Peyer's patch (tissue), 4 donors: ENCODE data around the gene ASGR1. TPM values are rescaled to one million over a fixed set of nuclear protein-coding genes. Genes with fewer than 3 reads are reported as not detected.

Experiments
- small RNA-seq, 2 donors: library from RNA; depleted of rRNA; stranded (forward); fragments of <200 nt; gene quantifications; one replicate each; pipeline ENCODE3, GENCODE V24; 2016
- total RNA-seq, 4 donors: library from RNA; depleted of rRNA; stranded (reverse); fragments of >200 nt; gene quantifications; one replicate each; pipeline ENCODE4 v1.1.0, GENCODE V29; 2016

ASGR1 gene
- total RNA-seq, 4 donors from 2014 or later = 0.88 to 2.5 (median 0.94) TPM; not detected in 1

Small RNAs within 50 kb of the gene (small RNA-seq; reads per million reads assigned to genes)
- gene AC120057.4 = 0 reads per million in 2 donors
- gene MIR324 = 0.82 to 5.5 reads per million in 2 donors

Other genes with a start within 250 kb of the ASGR1 start
- not detected for gene ALOX12, start 183.3 kb downstream of the ASGR1 start, total RNA-seq
- 100 to 1,000 TPM in 2 of 4 donors, 10 to 100 TPM in 2; 56.9 to 138 (median 109) TPM for gene RNASEK, start 166.7 kb downstream of the ASGR1 start, total RNA-seq
- 1 to 10 TPM in 2 of 4 donors, under 1 TPM in 2; 0.57 to 9.9 (median 1.4) TPM for gene BCL6B, start 156.3 kb downstream of the ASGR1 start, total RNA-seq
- gene SLC16A13, start 143.4 kb downstream of the ASGR1 start, total RNA-seq = 10 to 100 TPM in 1 of 4 donors, 1 to 10 TPM in 3; 7.5 to 16.4 (median 8.8) TPM
- 1 to 10 TPM in 1 of 4 donors, under 1 TPM in 1, not detected in 2; 0.94 to 1.1 TPM for gene SLC16A11, start 135.3 kb downstream of the ASGR1 start, total RNA-seq
- gene CLEC10A, start 99.1 kb downstream of the ASGR1 start, total RNA-seq = 1 to 10 TPM; 1.8 to 9.9 (median 5.6) TPM
- not detected for gene ASGR2, start 64.5 kb downstream of the ASGR1 start, total RNA-seq
- gene DLG4, start 40.5 kb upstream of the ASGR1 start, total RNA-seq = 10 to 100 TPM in 2 of 4 donors, 1 to 10 TPM in 2; 2.6 to 15.7 (median 9.4) TPM
- 1,000 to 10,000 TPM; 1,292 to 4,167 (median 1,553) TPM for gene ACADVL, start 40.6 kb upstream of the ASGR1 start, total RNA-seq
- gene DVL2, start 55.1 kb upstream of the ASGR1 start, total RNA-seq = 10 to 100 TPM; 42.1 to 61.9 (median 50.1) TPM
- gene PHF23, start 60.1 kb upstream of the ASGR1 start, total RNA-seq = 10 to 100 TPM; 22.2 to 38.8 (median 35.1) TPM
- 100 to 1,000 TPM; 288 to 521 (median 367) TPM for gene GABARAP, start 63.1 kb upstream of the ASGR1 start, total RNA-seq
- 10 to 100 TPM; 55.3 to 86.9 (median 76.4) TPM for gene CTDNEP1, start 72.4 kb upstream of the ASGR1 start, total RNA-seq
- gene ELP5, start 72.8 kb upstream of the ASGR1 start, total RNA-seq = 10 to 100 TPM; 15.1 to 75.1 (median 29.0) TPM
- gene CLDN7, start 83.1 kb upstream of the ASGR1 start, total RNA-seq = 1,000 to 10,000 TPM in 1 of 4 donors, 100 to 1,000 TPM in 2, 10 to 100 TPM in 1; 80.0 to 1,052 (median 864) TPM
- gene SLC2A4, start 102.3 kb upstream of the ASGR1 start, total RNA-seq = 1 to 10 TPM in 3 of 4 donors, not detected in 1; 1.1 to 7.6 (median 4.8) TPM
- gene YBX2, start 115.3 kb upstream of the ASGR1 start, total RNA-seq = 10 to 100 TPM; 20.7 to 70.0 (median 24.6) TPM
- 100 to 1,000 TPM in 3 of 4 donors, 10 to 100 TPM in 1; 94.4 to 128 (median 120) TPM for gene EIF5A, start 128.3 kb upstream of the ASGR1 start, total RNA-seq
- 100 to 1,000 TPM in 1 of 4 donors, 10 to 100 TPM in 3; 93.2 to 148 (median 94.2) TPM for gene GPS2, start 136.0 kb upstream of the ASGR1 start, total RNA-seq
- 10 to 100 TPM; 23.3 to 69.0 (median 53.9) TPM for gene NEURL4, start 150.0 kb upstream of the ASGR1 start, total RNA-seq
- gene ACAP1, start 157.2 kb upstream of the ASGR1 start, total RNA-seq = 100 to 1,000 TPM in 1 of 4 donors, 10 to 100 TPM in 3; 15.6 to 696 (median 24.0) TPM
- gene KCTD11, start 172.8 kb upstream of the ASGR1 start, total RNA-seq = 1 to 10 TPM; 2.5 to 8.9 (median 7.1) TPM
- gene TMEM95, start 175.8 kb upstream of the ASGR1 start, total RNA-seq = not detected
- gene TNK1, start 201.7 kb upstream of the ASGR1 start, total RNA-seq = 10 to 100 TPM; 19.8 to 54.4 (median 44.4) TPM
- gene PLSCR3, start 215.2 kb upstream of the ASGR1 start, total RNA-seq = 10 to 100 TPM; 10.7 to 38.8 (median 21.9) TPM
- gene TMEM256, start 224.7 kb upstream of the ASGR1 start, total RNA-seq = 100 to 1,000 TPM in 2 of 4 donors, 10 to 100 TPM in 2; 37.1 to 334 (median 126) TPM
- gene NLGN2, start 228.5 kb upstream of the ASGR1 start, total RNA-seq = 1 to 10 TPM in 3 of 4 donors, under 1 TPM in 1; 0.88 to 9.9 (median 5.8) TPM
- not detected for gene SPEM1, start 241.0 kb upstream of the ASGR1 start, total RNA-seq
- not detected for gene SPEM2, start 246.2 kb upstream of the ASGR1 start, total RNA-seq
- gene SPEM3, start 249.5 kb upstream of the ASGR1 start, total RNA-seq = not detected